ENCODE data around the gene MIA. TPM values are rescaled to one million over a fixed set of nuclear protein-coding genes. Genes with fewer than 3 reads are reported as not detected.

Gene MIA
- total and polyA plus RNA-seq, 2 of the 8 experiments (the other 6 are each of a cell fraction or from before 2014, with no cell fraction given) = not detected

- TF ChIP-seq ZNF274 (IDR thresholded peaks at IDR 0.05; ENCODE audit: borderline replicate concordance, extremely low read depth, low read length) (no peak), CTCF (IDR thresholded peaks at IDR 0.05; ENCODE audit: control extremely low read depth in 1 of 3, insufficient read depth in 1 of 3, low read depth in 1 of 3, low read length in 3 of 3) (no peak), MAX (IDR thresholded peaks at IDR 0.05) (no peak)
Measured at GRCh38 chr19:40742477-40742876, 32.8 kb upstream of the MIA start (continued).

Measured in H1 (cell line).